ENCODE measurements around the gene KCNMA1.
A peak's percentile ranks its signal among the peaks of the same experiment; 100 is the strongest.

Gene KCNMA1

GRCh38 chr10:77186936-77187335 lies 450.7 kb downstream of the KCNMA1 start:
- TF ChIP-seq CTCF (conservative IDR thresholded peaks at IDR 0.05; ENCODE audit: low read depth, low read length): no peak
- DNase-seq (ENCODE audit: low read depth): no peak
- no peak overlapping the region for H3K4me3 ChIP-seq (ENCODE audit: low read length)

GRCh38 chr10:77185696-77186095 lies 451.9 kb downstream of the KCNMA1 start:
- DNase-seq (ENCODE audit: low read depth): no peak
- H3K4me3 ChIP-seq (ENCODE audit: low read length): no peak overlapping the region
- TF ChIP-seq CTCF (conservative IDR thresholded peaks at IDR 0.05; ENCODE audit: low read depth, low read length): no peak

- no peak for TF ChIP-seq CTCF (conservative IDR thresholded peaks at IDR 0.05; ENCODE audit: low read depth, low read length)
- DNase-seq (ENCODE audit: low read depth): no peak
- no peak overlapping the region for H3K4me3 ChIP-seq (ENCODE audit: low read length)
Measured at GRCh38 chr10:77182803-77183202, 454.8 kb downstream of the KCNMA1 start.

- H3K4me3 ChIP-seq (ENCODE audit: low read length): no peak overlapping the region
- DNase-seq (ENCODE audit: low read depth): no peak
- TF ChIP-seq CTCF (conservative IDR thresholded peaks at IDR 0.05; ENCODE audit: low read depth, low read length): no peak
Measured at GRCh38 chr10:77180794-77181193, 456.8 kb downstream of the KCNMA1 start.

GRCh38 chr10:77180104-77180503 lies 457.5 kb downstream of the KCNMA1 start:
- TF ChIP-seq CTCF (conservative IDR thresholded peaks at IDR 0.05; ENCODE audit: low read depth, low read length): no peak
- DNase-seq (ENCODE audit: low read depth): no peak
- no peak overlapping the region for H3K4me3 ChIP-seq (ENCODE audit: low read length)

GRCh38 chr10:77179015-77179695 lies 458.5 kb downstream of the KCNMA1 start:
- peak; percentile 46 for DNase-seq (ENCODE audit: low read depth)
- no peak overlapping the region for H3K4me3 ChIP-seq (ENCODE audit: low read length)
- TF ChIP-seq CTCF (conservative IDR thresholded peaks at IDR 0.05; ENCODE audit: low read depth, low read length): no peak

- no peak overlapping the region for H3K4me3 ChIP-seq (ENCODE audit: low read length)
- TF ChIP-seq CTCF (conservative IDR thresholded peaks at IDR 0.05; ENCODE audit: low read depth, low read length): no peak
- DNase-seq (ENCODE audit: low read depth): no peak
Measured at GRCh38 chr10:77177589-77177988, 460.0 kb downstream of the KCNMA1 start.

All from retinal pigment epithelial cell (primary cell).